Neutrophil (primary cell): ENCODE data around the gene YARS2.

Source experiments
- H3K27ac ChIP-seq: fragments of 200-600 bp; sonication (generic); 2 replicates; pipeline ENCODE4 v1.5.1; 2016; ENCODE audit warnings: mild to moderate bottlenecking, moderate library complexity
- H3K27me3 ChIP-seq: fragments of 200-600 bp; sonication (generic); 2 replicates; pipeline ENCODE4 v1.6.0; 2016; ENCODE audit warnings: mild to moderate bottlenecking
- H3K36me3 ChIP-seq: fragments of 200-600 bp; sonication (generic); 2 replicates; pipeline ENCODE4 v1.5.1; 2017
- H3K4me1 ChIP-seq, 2 experiments: fragments of 200-600 bp in 1 of 2; sonication (generic) in 1 of 2; 1 replicate in 1 of 2; 2 replicates in 1 of 2; pipeline versions ENCODE4 v1.5.1 to v1.6.1; 2013 to 2016; ENCODE audit warnings: low read depth in 1 of 2, low read length in 1 of 2, mild to moderate bottlenecking in 1 of 2, moderate library complexity in 1 of 2; ENCODE audit not compliant: control insufficient read depth in 1 of 2, insufficient read depth in 1 of 2
- H3K4me3 ChIP-seq, 2 experiments: fragments of 200-600 bp in 1 of 2; sonication (generic) in 1 of 2; 1 replicate in 1 of 2; 2 replicates in 1 of 2; pipeline ENCODE4 v1.5.1; 2013 to 2016; ENCODE audit warnings: low read depth in 1 of 2, low read length in 1 of 2, mild to moderate bottlenecking in 1 of 2, moderate library complexity in 1 of 2
- H3K9me3 ChIP-seq: fragments of 200-600 bp; sonication (generic); 2 replicates; pipeline ENCODE4 v1.5.1; 2016
- CTCF ChIP-seq: fragments of 200-600 bp; sonication (generic); IDR thresholded peaks from 2 replicates; pipeline ENCODE4 v1.5.1; 2016; ENCODE audit warnings: antibody characterized with exemption

YARS2 gene

GRCh38 chr12:32777159-32777558, 21.5 kb upstream of the YARS2 start:
- Histone ChIP-seq H3K27me3 (no peaks in the 10 kb centered on the region), H3K4me1 (no peaks in the 10 kb centered on the region), H3K4me3 (no peak overlapping the region), H3K36me3 (no peaks in the 10 kb centered on the region), H3K27ac (no peak overlapping the region), H3K9me3 (no peaks in the 10 kb centered on the region)
- TF ChIP-seq CTCF = no peak

- TF ChIP-seq CTCF = no peak
- no peak overlapping the region for H3K27ac ChIP-seq
- no peaks in the 10 kb centered on the region for H3K9me3 ChIP-seq
- H3K36me3 ChIP-seq = no peaks in the 10 kb centered on the region
- no peaks in the 10 kb centered on the region for H3K27me3 ChIP-seq
- no peaks in the 10 kb centered on the region for H3K4me1 ChIP-seq
- no peak overlapping the region for H3K4me3 ChIP-seq
Measured at GRCh38 chr12:32776258-32776657, 20.6 kb upstream of the YARS2 start.

- Histone ChIP-seq H3K27ac (no peak overlapping the region), H3K27me3 (peaks cover 10% of the 10 kb centered on the region), H3K9me3 (no peaks in the 10 kb centered on the region), H3K36me3 (no peaks in the 10 kb centered on the region), H3K4me1 (no peaks in the 10 kb centered on the region), H3K4me3 (no peak overlapping the region)
- no peak for TF ChIP-seq CTCF
Measured at GRCh38 chr12:32773691-32774090, 18.0 kb upstream of the YARS2 start.

- Histone ChIP-seq H3K4me1 (no peaks in the 10 kb centered on the region), H3K27me3 (peaks cover 20% of the 10 kb centered on the region), H3K9me3 (no peaks in the 10 kb centered on the region), H3K36me3 (no peaks in the 10 kb centered on the region), H3K27ac (no peak overlapping the region), H3K4me3 (no peak overlapping the region)
- no peak for TF ChIP-seq CTCF
Measured at GRCh38 chr12:32770141-32770540, 14.4 kb upstream of the YARS2 start.

- Histone ChIP-seq H3K4me3 (no peak overlapping the region), H3K27me3 (peaks cover 20% of the 10 kb centered on the region), H3K4me1 (no peaks in the 10 kb centered on the region), H3K9me3 (no peaks in the 10 kb centered on the region), H3K27ac (no peak overlapping the region), H3K36me3 (no peaks in the 10 kb centered on the region)
- TF ChIP-seq CTCF = no peak
Measured at GRCh38 chr12:32768518-32768917, 12.8 kb upstream of the YARS2 start.

- Histone ChIP-seq H3K9me3 (no peaks in the 10 kb centered on the region), H3K4me3 (no peak overlapping the region), H3K27me3 (peaks cover 20% of the 10 kb centered on the region), H3K4me1 (peaks cover 0 to 11% of the 10 kb centered on the region in 2 experiments), H3K36me3 (no peaks in the 10 kb centered on the region), H3K27ac (no peak overlapping the region)
- no peak for TF ChIP-seq CTCF
Measured at GRCh38 chr12:32765906-32766305, 10.2 kb upstream of the YARS2 start.
